Measurements from ENCODE around the gene MBOAT2.
"Not testable (repeated sequence)": the region's sequence is repeated elsewhere in the genome, so short reads cannot be mapped to it uniquely, and the experiment has no call there.

MBOAT2 gene

GRCh38 chr2:8977758-8978157 lies 25.7 kb downstream of the MBOAT2 start:
- Histone ChIP-seq H3K9me3 (ENCODE audit: control insufficient read depth, insufficient read depth, low read depth, low read length) (no peaks in the 10 kb centered on the region), H3K9ac (ENCODE audit: low read length) (no peak overlapping the region), H3K36me3 (ENCODE audit: control insufficient read depth, insufficient read depth, low read length) (no peaks in the 10 kb centered on the region)

DNA sequence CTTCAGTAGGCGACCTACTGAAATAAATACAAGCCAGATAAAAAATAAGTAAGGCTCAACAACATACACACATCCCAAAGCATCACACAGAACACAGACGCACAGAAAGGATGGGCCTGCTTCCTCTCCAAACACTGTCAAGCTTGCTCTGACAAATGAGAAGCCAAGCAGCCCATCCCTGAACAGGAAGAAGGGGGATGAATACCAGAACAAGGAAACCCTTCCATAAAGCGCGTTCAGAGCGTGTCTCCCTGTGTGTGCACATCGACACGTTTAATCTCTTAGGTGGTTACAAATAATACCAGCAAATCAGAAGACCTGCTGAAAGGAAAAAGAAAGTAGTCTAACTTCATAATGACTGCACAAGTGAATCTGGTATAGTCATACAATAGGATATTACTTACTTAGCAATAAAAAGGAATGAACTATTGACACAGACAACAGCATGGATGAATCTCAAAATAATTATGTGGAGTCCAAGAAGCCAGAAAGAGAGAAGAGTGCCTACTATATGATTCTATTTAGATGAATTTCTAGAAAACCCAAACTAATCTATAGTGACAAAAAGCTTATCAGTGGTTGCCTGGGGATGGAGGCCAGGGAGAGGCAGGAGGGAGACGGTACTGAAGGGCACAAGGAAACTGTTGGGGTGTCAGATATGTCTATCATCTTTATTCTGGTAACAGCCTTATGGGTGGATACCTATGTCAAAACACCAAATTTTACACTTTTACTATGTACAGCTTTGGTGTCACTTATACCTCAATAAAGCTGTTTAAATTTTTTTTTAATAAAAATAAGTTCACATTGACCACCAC lies 26.8 kb downstream of the MBOAT2 start:
- Histone ChIP-seq H3K4me3 (ENCODE audit: low read depth, low read length) (no peak overlapping the region), H3K27ac (ENCODE audit: low read depth, low read length) (no peak overlapping the region), H3K9ac (ENCODE audit: low read length) (no peak overlapping the region), H3K4me1 (ENCODE audit: control insufficient read depth, insufficient read depth, low read length) (no peaks in the 10 kb centered on the region), H3K36me3 (ENCODE audit: control insufficient read depth, insufficient read depth, low read length) (no peaks in the 10 kb centered on the region), H3K9me3 (ENCODE audit: control insufficient read depth, insufficient read depth, low read depth, low read length) (no peaks in the 10 kb centered on the region), H3K27me3 (ENCODE audit: control insufficient read depth, insufficient read depth, low read length) (no peaks in the 10 kb centered on the region)

More at GRCh38 chr2:8977758-8978157, 25.7 kb downstream of the MBOAT2 start:
- H3K4me1 ChIP-seq (ENCODE audit: control insufficient read depth, insufficient read depth, low read length) = no peaks in the 10 kb centered on the region
- no peak overlapping the region for H3K4me3 ChIP-seq (ENCODE audit: low read depth, low read length)
- no peak overlapping the region for H3K27ac ChIP-seq (ENCODE audit: low read depth, low read length)
- H3K27me3 ChIP-seq (ENCODE audit: control insufficient read depth, insufficient read depth, low read length) = no peaks in the 10 kb centered on the region

GRCh38 chr2:8974016-8974415 lies 29.5 kb downstream of the MBOAT2 start:
- no peak overlapping the region for H3K27ac ChIP-seq (ENCODE audit: low read depth, low read length)
- H3K9me3 ChIP-seq (ENCODE audit: control insufficient read depth, insufficient read depth, low read depth, low read length) = no peaks in the 10 kb centered on the region
- no peak overlapping the region for H3K4me3 ChIP-seq (ENCODE audit: low read depth, low read length)
- no peaks in the 10 kb centered on the region for H3K36me3 ChIP-seq (ENCODE audit: control insufficient read depth, insufficient read depth, low read length)
- no peak overlapping the region for H3K9ac ChIP-seq (ENCODE audit: low read length)
- no peaks in the 10 kb centered on the region for H3K27me3 ChIP-seq (ENCODE audit: control insufficient read depth, insufficient read depth, low read length)
- no peaks in the 10 kb centered on the region for H3K4me1 ChIP-seq (ENCODE audit: control insufficient read depth, insufficient read depth, low read length)

DNA sequence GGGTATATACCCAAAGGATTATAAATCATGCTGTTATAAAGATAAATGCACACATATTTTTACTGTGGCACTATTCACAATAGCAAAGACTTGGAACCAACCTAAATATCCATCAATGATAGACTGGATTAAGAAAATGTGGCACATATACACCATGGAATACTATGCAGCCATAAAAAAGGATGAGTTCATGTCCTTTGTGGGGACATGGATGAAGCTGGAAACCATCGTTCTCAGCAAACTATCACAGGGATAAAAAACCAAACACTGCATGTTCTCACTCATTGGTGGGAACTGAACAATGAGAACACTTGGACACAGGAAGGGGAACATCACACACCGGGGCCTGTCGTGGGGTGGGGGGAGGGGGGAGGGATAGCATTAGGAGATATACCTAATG lies 30.5 kb downstream of the MBOAT2 start:
- H3K9me3 ChIP-seq (ENCODE audit: control insufficient read depth, insufficient read depth, low read depth, low read length); H3K36me3 ChIP-seq (ENCODE audit: control insufficient read depth, insufficient read depth, low read length); H3K9ac ChIP-seq (ENCODE audit: low read length); H3K27me3 ChIP-seq (ENCODE audit: control insufficient read depth, insufficient read depth, low read length); H3K4me1 ChIP-seq (ENCODE audit: control insufficient read depth, insufficient read depth, low read length); H3K4me3 ChIP-seq (ENCODE audit: low read depth, low read length); H3K27ac ChIP-seq (ENCODE audit: low read depth, low read length): not testable (repeated sequence)

- not testable (repeated sequence) for H3K36me3 ChIP-seq (ENCODE audit: control insufficient read depth, insufficient read depth, low read length); H3K9me3 ChIP-seq (ENCODE audit: control insufficient read depth, insufficient read depth, low read depth, low read length); H3K9ac ChIP-seq (ENCODE audit: low read length); H3K27me3 ChIP-seq (ENCODE audit: control insufficient read depth, insufficient read depth, low read length); H3K4me3 ChIP-seq (ENCODE audit: low read depth, low read length); H3K4me1 ChIP-seq (ENCODE audit: control insufficient read depth, insufficient read depth, low read length); H3K27ac ChIP-seq (ENCODE audit: low read depth, low read length)
These were observed 30.9 kb downstream of the MBOAT2 start for GRCh38 chr2:8972535-8972934.

- not testable (repeated sequence) for H3K4me3 ChIP-seq (ENCODE audit: low read depth, low read length); H3K36me3 ChIP-seq (ENCODE audit: control insufficient read depth, insufficient read depth, low read length); H3K4me1 ChIP-seq (ENCODE audit: control insufficient read depth, insufficient read depth, low read length); H3K9ac ChIP-seq (ENCODE audit: low read length); H3K9me3 ChIP-seq (ENCODE audit: control insufficient read depth, insufficient read depth, low read depth, low read length); H3K27ac ChIP-seq (ENCODE audit: low read depth, low read length); H3K27me3 ChIP-seq (ENCODE audit: control insufficient read depth, insufficient read depth, low read length)
These were observed 34.1 kb downstream of the MBOAT2 start for GRCh38 chr2:8969348-8969747.

GRCh38 chr2:8966123-8966908 lies 37.2 kb downstream of the MBOAT2 start:
- no peaks in the 10 kb centered on the region for H3K36me3 ChIP-seq (ENCODE audit: control insufficient read depth, insufficient read depth, low read length)
- no peaks in the 10 kb centered on the region for H3K9me3 ChIP-seq (ENCODE audit: control insufficient read depth, insufficient read depth, low read depth, low read length)
- H3K4me1 ChIP-seq (ENCODE audit: control insufficient read depth, insufficient read depth, low read length) = no peaks in the 10 kb centered on the region
- H3K9ac ChIP-seq (ENCODE audit: low read length) = no peak overlapping the region
- H3K27me3 ChIP-seq (ENCODE audit: control insufficient read depth, insufficient read depth, low read length) = no peaks in the 10 kb centered on the region
- no peak overlapping the region for H3K4me3 ChIP-seq (ENCODE audit: low read depth, low read length)
- H3K27ac ChIP-seq (ENCODE audit: low read depth, low read length) = no peak overlapping the region

DNA sequence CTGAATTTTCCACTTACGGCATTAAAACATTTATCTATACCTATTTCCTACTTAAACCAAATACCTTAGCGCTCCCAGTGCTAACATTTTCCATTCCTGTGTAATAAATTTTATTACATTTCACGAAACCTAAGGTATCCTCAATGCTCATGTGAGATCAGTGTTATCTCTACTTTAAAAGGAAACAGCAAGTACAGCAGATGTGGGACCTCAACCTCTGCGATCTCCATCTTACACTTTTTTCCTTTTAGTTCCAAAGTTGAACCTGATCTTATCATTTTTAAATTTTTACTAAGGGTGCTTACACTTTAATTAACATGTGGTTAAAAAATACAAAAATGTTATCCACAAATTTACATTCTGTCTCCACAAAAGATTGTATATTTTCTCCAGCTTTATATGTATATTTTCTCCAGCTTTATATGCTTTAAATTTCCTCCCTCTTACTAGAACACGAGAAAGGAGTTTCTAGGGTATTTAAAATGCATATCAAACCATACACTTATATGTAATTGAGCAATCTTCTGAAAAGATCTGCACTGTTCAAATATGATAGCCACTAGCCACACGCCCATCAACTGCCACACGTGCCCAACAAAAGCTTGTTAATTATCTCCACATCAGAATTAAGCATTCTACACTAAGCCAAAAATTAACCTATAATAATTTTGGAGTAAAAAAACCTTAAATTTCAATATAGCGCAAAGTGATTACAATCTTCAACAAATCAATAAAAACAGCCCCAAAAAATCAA lies 38.1 kb downstream of the MBOAT2 start:
- no peak overlapping the region for H3K27ac ChIP-seq (ENCODE audit: low read depth, low read length)
- H3K4me3 ChIP-seq (ENCODE audit: low read depth, low read length) = no peak overlapping the region
- no peaks in the 10 kb centered on the region for H3K9me3 ChIP-seq (ENCODE audit: control insufficient read depth, insufficient read depth, low read depth, low read length)
- H3K27me3 ChIP-seq (ENCODE audit: control insufficient read depth, insufficient read depth, low read length) = no peaks in the 10 kb centered on the region
- H3K4me1 ChIP-seq (ENCODE audit: control insufficient read depth, insufficient read depth, low read length) = no peaks in the 10 kb centered on the region
- no peaks in the 10 kb centered on the region for H3K36me3 ChIP-seq (ENCODE audit: control insufficient read depth, insufficient read depth, low read length)
- no peak overlapping the region for H3K9ac ChIP-seq (ENCODE audit: low read length)

GRCh38 chr2:8962890-8963289 lies 40.6 kb downstream of the MBOAT2 start:
- Histone ChIP-seq H3K4me3 (ENCODE audit: low read depth, low read length) (no peak overlapping the region), H3K27me3 (ENCODE audit: control insufficient read depth, insufficient read depth, low read length) (no peaks in the 10 kb centered on the region), H3K27ac (ENCODE audit: low read depth, low read length) (no peak overlapping the region), H3K4me1 (ENCODE audit: control insufficient read depth, insufficient read depth, low read length) (peaks cover under 1% of the 10 kb centered on the region; the same call in 1 of the 2 replicates), H3K36me3 (ENCODE audit: control insufficient read depth, insufficient read depth, low read length) (no peaks in the 10 kb centered on the region), H3K9me3 (ENCODE audit: control insufficient read depth, insufficient read depth, low read depth, low read length) (no peaks in the 10 kb centered on the region), H3K9ac (ENCODE audit: low read length) (no peak overlapping the region)

- peaks cover 5% of the 10 kb centered on the region; the same call in 1 of the 2 replicates for H3K4me1 ChIP-seq (ENCODE audit: control insufficient read depth, insufficient read depth, low read length)
- no peaks in the 10 kb centered on the region for H3K27me3 ChIP-seq (ENCODE audit: control insufficient read depth, insufficient read depth, low read length)
- H3K4me3 ChIP-seq (ENCODE audit: low read depth, low read length) = no peak overlapping the region
- H3K36me3 ChIP-seq (ENCODE audit: control insufficient read depth, insufficient read depth, low read length) = 0 out of 2 replicates have a peak, but pooled peaks cover 8% of the 10 kb centered on the region
- H3K27ac ChIP-seq (ENCODE audit: low read depth, low read length) = no peak overlapping the region
- no peak overlapping the region for H3K9ac ChIP-seq (ENCODE audit: low read length)
- H3K9me3 ChIP-seq (ENCODE audit: control insufficient read depth, insufficient read depth, low read depth, low read length) = peaks cover 19% of the 10 kb centered on the region
These were observed 45.9 kb downstream of the MBOAT2 start for GRCh38 chr2:8957628-8958027.

DNA sequence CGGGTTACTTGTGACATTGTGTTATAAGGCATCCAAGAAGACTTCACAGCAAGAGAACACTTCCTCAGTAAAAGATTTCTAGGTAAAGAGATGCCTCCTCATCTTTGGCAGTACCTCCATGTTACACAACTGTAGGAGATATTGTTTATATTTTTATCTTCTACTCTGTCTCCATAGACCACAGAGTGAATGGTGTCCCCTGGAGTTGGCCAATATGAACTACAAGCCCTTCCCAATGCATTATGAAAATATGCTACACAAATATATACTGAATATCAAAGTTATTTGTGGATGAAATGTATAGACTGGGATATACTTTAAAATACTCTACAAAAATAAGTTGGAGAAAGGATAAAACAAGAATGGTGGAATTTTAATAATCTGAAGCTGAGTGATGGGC lies 46.7 kb downstream of the MBOAT2 start:
- peaks cover 19% of the 10 kb centered on the region for H3K9me3 ChIP-seq (ENCODE audit: control insufficient read depth, insufficient read depth, low read depth, low read length)
- 0 out of 2 replicates have a peak, but pooled peaks cover 8% of the 10 kb centered on the region for H3K36me3 ChIP-seq (ENCODE audit: control insufficient read depth, insufficient read depth, low read length)
- H3K9ac ChIP-seq (ENCODE audit: low read length) = no peak overlapping the region
- no peaks in the 10 kb centered on the region for H3K27me3 ChIP-seq (ENCODE audit: control insufficient read depth, insufficient read depth, low read length)
- H3K4me1 ChIP-seq (ENCODE audit: control insufficient read depth, insufficient read depth, low read length) = peaks cover 5% of the 10 kb centered on the region; the same call in 1 of the 2 replicates
- no peak overlapping the region for H3K27ac ChIP-seq (ENCODE audit: low read depth, low read length)
- H3K4me3 ChIP-seq (ENCODE audit: low read depth, low read length) = no peak overlapping the region
